Measurements from ENCODE around the gene FMN1.

- TF ChIP-seq POLR2A (IDR thresholded peaks at IDR 0.05) (no peak), CTCF (IDR thresholded peaks at IDR 0.05) (no peak), POLR2AphosphoS5 (IDR thresholded peaks at IDR 0.05) (no peak), EP300 (IDR thresholded peaks at IDR 0.05) (no peak)
Observed at GRCh38 chr15:32908135-32908801, 286.2 kb downstream of the FMN1 start.
